ENCODE data around the gene USF1.
"Not testable (repeated sequence)": the region's sequence is repeated elsewhere in the genome, so short reads cannot be mapped to it uniquely, and the experiment has no call there.

Gene USF1

GRCh38 chr1:161071886-161072371 is 26.2 kb upstream of the USF1 start:
- H3K4me3 ChIP-seq (ENCODE audit: low read depth, low read length): no peak overlapping the region
- peak; percentile 13 for DNase-seq (ENCODE audit: low read depth)
- peak; percentile 47 for TF ChIP-seq CTCF (IDR thresholded peaks at IDR 0.05; ENCODE audit: low read depth, low read length, missing control alignments)
- in situ Hi-C loops (cut with HindIII; ENCODE audit: low sequenced_read_pairs): no loop called here

- no peak overlapping the region for H3K4me3 ChIP-seq (ENCODE audit: low read depth, low read length)
- no peak for TF ChIP-seq CTCF (IDR thresholded peaks at IDR 0.05; ENCODE audit: low read depth, low read length, missing control alignments)
- DNase-seq (ENCODE audit: low read depth): no peak
- in situ Hi-C loops (cut with HindIII; ENCODE audit: low sequenced_read_pairs): no loop called here
Observed at GRCh38 chr1:161070761-161071160, 25.0 kb upstream of the USF1 start.

GRCh38 chr1:161069731-161070270 is 24.0 kb upstream of the USF1 start, which contains the start of gene ARHGAP30:
Gene ARHGAP30 (minus strand): TSS chr1:161069891. CDS start chr1:161069624, 267 bp downstream.
- H3K4me3 ChIP-seq (ENCODE audit: low read depth, low read length): no peak within 1 kb of the TSS
- DNase-seq (ENCODE audit: low read depth): no peak
- no peak for TF ChIP-seq CTCF (IDR thresholded peaks at IDR 0.05; ENCODE audit: low read depth, low read length, missing control alignments)
- in situ Hi-C loops (cut with HindIII; ENCODE audit: low sequenced_read_pairs): no loop called here

GRCh38 chr1:161069241-161069640 is 23.5 kb upstream of the USF1 start:
- TF ChIP-seq CTCF (IDR thresholded peaks at IDR 0.05; ENCODE audit: low read depth, low read length, missing control alignments): no peak
- no peak for DNase-seq (ENCODE audit: low read depth)
- H3K4me3 ChIP-seq (ENCODE audit: low read depth, low read length): no peak overlapping the region
- in situ Hi-C loops (cut with HindIII; ENCODE audit: low sequenced_read_pairs): no loop called here

GRCh38 chr1:161068306-161069234 is 22.8 kb upstream of the USF1 start:
- DNase-seq (ENCODE audit: low read depth): no peak
- no peak overlapping the region for H3K4me3 ChIP-seq (ENCODE audit: low read depth, low read length)
- TF ChIP-seq CTCF (IDR thresholded peaks at IDR 0.05; ENCODE audit: low read depth, low read length, missing control alignments): no peak
- in situ Hi-C loops (cut with HindIII; ENCODE audit: low sequenced_read_pairs): no loop called here

GRCh38 chr1:161066694-161067093 is 20.9 kb upstream of the USF1 start:
- in situ Hi-C loops (cut with HindIII; ENCODE audit: low sequenced_read_pairs): no loop called here
- DNase-seq (ENCODE audit: low read depth): no peak
- no peak for TF ChIP-seq CTCF (IDR thresholded peaks at IDR 0.05; ENCODE audit: low read depth, low read length, missing control alignments)
- no peak overlapping the region for H3K4me3 ChIP-seq (ENCODE audit: low read depth, low read length)

GRCh38 chr1:161065681-161066080 is 19.9 kb upstream of the USF1 start:
- DNase-seq (ENCODE audit: low read depth); H3K4me3 ChIP-seq (ENCODE audit: low read depth, low read length); in situ Hi-C loops (cut with HindIII; ENCODE audit: low sequenced_read_pairs): not testable (repeated sequence)

- H3K4me3 ChIP-seq (ENCODE audit: low read depth, low read length); in situ Hi-C loops (cut with HindIII; ENCODE audit: low sequenced_read_pairs); DNase-seq (ENCODE audit: low read depth): not testable (repeated sequence)
Observed at GRCh38 chr1:161063936-161064335, 18.2 kb upstream of the USF1 start.
